GM18519 (cell line): Measurements from ENCODE around the gene IL37.

Experiments
- ATAC-seq: cut with Tn5 transposase; IDR thresholded peaks from one replicate; pipeline ENCODE4 v1.9.1; 2021; ENCODE audit warnings: mild to moderate bottlenecking, moderate library complexity; ENCODE audit not compliant: unreplicated experiment, low FRiP score

The IL37 gene, protein sequence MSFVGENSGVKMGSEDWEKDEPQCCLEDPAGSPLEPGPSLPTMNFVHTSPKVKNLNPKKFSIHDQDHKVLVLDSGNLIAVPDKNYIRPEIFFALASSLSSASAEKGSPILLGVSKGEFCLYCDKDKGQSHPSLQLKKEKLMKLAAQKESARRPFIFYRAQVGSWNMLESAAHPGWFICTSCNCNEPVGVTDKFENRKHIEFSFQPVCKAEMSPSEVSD

DNA sequence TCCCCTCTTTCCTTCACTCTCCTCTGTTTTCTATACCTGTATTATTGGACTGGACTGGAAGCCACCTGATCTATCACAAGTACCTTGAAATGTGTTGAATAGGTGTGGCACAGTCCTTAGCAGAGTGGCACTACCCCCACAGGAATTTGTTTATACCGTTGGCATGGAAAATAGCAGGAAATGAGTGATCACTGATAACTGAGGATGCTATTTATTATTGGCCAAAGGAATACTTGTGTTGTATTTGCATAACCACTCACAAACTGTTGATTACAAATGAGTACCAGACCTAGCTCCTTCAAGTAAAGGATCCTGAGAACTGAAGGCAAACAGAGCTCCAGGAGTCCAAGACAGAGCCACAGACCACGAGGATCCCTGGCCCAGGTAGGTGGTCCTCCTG, at the start of gene IL37:
Gene IL37 (plus strand): TSS at position 301 of the 400 bp plus-strand sequence. CDS start 1,848 bp downstream, outside the sequence.
- ATAC-seq = no peak

DNA sequence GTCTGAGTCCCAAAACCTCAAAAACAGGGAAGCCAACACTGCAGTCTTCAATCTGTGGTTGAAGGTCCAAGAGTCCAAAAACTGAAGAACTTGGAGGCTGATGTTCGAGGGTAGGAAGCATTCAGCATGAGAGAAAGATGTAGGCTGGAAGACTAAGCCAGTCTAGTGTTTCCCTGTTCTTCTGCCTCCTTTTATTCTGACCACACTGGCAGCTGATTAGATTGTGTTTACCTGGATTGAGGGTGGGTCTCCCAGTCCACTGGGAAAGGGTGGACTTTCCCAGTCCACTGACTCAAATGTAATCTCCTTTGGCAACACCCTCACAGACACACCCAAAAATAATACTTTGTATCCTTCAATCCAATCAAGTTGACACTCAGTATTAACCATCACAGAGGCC, 46.9 kb upstream of the IL37 start:
- no peak for ATAC-seq

DNA sequence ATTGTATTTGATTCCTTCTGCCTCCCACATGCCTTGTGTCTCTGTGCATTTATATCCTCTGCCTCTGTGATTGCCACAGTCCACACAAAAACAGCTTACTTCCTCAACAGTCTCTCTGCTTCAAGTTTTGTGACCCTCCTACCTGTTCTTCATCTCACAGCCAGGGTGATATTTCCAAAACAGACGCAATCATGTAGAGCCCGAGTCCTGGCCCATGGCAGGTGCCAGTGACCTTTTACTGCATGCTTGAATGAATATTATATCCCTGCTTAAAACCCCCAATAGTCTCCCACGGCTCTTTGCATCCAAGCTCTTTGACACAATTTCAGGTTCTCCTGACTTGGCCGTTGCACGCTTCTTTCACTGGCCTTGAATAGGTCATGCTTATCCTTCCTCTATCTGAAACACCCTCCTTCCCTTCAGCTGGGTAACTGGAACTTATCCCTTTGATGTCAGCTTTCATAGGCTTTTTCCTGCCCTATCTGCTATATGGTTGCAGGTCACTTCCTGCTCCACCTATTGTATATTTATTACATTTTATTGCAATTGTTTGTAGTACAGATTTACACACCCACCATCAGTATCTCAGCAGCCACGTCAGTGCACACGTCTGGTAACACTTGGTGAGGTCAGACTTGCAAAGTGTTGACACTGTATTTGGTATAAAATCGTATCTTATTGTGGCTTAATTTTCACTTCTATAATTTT, 44.7 kb upstream of the IL37 start:
- ATAC-seq = no peak

DNA sequence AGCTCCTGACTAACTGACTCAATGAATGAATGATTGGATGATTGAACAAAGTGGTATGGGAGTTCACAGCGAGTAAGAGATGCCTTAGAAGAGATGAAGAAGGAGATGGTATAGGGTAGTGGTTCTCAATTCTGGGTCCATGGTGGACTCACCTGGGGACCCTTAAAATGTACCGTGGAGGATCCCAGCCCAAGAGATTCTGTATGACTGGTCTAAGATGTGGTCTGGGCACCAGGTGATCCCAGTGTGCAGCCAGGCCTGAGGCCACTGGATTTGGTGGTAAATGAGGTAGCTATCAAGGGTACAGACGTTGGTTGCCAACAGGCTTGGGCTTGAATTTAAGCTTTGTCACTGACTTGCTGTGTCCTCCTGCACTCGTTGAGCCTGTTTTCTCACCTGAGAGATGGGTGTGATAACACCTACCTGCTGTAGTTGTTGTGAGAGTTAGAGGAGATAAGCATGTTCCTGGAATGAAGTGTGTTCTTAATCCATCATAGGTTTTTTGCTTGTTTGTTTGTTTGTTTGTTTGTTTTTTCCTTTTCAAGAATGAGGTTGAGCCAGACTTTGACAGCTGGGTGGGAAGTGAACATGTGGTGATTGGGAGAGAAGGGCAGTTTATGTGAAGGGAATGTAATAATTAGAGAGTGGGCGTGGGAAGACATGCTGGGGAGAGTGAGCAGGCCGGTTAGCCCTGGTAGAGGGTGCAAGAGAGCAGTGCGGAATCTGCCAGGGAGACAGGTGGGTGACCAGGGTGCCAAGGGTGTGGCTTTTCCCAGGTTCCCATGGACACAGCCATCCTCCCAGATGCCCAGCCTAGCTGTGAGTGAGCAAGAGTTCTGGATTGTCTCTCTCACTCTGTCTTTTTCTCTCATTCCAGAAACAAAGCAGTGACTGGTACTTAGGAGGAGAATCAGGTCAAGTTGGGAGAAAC, 43.0 kb upstream of the IL37 start:
- ATAC-seq = no peak

DNA sequence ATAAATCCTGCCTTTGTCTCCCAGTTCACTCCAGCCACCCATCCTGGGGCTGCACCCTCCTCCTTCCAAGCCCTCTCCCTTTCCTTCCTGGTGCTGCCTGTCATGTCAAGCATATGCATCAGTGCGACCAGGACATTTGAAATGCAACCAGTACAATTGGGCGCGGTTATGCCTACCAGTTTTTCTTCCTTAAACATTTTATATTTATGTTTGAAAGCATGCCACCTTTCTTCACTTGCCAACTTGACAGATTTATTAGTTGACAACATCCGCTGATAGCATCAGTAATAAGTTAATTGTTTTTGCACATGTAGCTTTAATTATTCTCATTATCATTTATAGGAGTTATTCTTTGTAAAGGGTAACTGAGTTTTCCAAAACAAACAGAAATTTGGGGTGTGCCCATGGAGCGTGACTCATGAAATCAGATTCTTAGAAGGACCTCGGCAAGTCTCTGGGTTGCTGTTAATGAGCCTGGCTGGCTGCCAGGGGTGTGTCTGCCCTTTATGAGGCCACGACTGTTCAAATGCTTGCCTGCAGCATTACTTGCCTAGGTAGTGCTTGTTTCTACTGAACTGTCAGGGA, 41.6 kb upstream of the IL37 start:
- ATAC-seq = no peak

DNA sequence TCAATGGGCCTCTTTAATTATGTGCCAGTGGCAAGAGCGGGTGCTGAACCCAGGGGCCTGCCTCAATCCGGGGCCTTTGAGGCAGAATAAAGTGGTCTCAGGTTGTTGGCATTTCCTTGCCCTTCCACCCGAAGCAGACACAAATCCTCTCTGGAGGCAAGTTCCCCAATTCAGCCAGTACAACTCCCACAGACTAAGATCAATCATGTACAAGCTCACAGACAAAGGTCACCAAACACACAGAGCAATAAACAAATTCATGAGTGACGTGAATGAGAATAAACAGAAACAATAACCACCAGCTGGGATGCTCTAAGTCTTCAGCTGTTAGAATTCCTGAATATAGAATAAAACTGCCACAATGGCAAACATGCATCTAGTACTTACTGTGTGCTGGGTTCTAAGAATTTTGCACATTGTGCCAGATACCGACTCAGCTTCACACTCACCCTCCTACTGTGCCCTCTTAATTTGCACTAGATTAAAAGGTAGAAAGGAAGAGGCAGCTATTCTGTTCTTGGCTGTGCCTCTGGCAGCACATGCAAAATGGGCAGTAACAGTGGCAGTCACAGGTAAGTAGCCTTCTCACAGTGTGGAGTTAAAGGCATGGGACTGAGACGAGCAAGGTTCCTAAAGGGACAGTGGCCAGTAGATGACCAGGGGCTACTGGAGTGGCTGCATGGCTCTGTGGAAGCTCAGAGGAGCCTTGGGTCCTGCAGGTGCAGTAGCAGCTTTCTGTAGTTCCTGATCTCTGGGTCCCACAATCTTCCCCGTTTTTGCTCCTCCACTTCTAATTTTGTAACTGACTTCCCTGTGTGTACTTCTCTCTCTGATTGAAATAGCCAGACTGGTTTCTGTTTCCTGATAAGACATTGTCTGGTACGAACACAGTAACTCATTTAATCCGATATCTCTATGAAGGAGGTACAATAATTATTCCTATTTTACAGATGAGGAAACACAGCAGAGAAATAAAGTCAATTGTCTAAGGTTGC, 39.8 kb upstream of the IL37 start:
- ATAC-seq = no peak

DNA sequence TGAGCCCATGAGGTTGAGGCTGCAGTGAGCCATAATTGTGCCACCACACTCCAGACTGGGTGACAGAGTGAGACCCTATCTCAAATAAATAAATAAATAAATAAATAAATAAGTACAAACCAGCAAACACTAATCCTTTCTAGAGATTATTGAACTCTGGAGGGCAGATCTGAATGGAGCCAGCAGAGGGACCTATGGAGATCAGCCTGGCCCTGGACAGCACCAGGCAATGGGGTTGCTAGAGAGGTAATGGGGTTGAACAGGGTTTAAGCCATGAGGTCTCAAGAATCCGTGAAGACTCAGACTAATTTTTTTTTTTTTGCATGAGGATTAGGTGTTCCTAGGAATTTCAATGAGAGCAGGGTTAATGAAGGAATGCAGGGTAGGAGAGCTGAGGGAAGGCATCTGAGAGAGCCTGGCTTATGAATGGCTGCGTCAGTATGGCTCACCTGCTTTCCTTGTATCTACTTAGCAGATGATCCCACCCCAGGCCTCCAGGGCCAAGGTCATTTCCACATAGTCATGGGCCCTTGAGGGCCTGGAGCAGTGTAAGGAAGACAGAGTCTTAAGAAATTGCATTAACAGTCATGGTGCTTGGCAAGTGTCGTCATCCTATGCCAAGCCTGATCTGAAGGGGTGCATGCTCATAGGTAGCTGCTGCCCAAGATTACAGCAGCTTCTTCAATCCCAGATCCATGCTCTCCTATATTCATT, 34.6 kb upstream of the IL37 start:
- ATAC-seq = no peak

DNA sequence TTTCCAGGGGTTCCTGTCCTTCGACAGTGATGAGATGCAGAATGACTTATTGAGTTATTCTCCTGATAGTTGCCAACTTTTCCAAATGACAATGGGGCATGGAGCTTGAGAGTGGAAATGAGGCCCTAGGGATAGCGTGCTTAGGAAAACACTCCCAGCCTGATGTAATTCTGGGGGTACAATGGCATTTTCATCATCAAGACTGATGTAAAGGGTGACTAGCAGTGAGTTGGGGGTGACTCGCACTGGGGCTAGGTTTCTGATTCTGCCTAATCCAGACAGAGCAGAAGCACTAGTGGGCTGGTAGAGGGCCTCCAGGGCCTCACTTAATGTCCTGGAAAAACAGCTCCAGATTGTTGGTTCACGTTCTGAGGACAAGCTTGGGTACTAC, 34.0 kb upstream of the IL37 start:
- no peak for ATAC-seq

DNA sequence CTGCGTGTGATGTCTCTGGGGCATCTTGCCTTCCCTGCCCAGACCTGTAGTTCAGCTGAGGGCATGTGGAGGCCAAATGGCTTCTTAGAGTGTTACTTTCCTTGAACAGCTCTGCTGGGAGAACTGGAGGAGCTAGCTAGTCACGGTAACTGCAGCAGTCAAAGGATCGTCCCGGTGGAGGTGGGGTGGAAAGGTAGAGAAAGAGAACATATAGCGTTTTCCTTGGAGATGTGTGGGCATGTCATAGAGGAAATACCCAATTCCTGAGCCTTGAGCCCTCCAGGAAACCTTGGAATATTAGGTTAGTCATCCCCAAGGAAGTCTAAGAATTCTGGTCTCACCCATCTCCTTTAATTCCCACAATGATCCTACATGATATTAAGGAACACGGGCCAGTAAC, 33.5 kb upstream of the IL37 start:
- no peak for ATAC-seq

DNA sequence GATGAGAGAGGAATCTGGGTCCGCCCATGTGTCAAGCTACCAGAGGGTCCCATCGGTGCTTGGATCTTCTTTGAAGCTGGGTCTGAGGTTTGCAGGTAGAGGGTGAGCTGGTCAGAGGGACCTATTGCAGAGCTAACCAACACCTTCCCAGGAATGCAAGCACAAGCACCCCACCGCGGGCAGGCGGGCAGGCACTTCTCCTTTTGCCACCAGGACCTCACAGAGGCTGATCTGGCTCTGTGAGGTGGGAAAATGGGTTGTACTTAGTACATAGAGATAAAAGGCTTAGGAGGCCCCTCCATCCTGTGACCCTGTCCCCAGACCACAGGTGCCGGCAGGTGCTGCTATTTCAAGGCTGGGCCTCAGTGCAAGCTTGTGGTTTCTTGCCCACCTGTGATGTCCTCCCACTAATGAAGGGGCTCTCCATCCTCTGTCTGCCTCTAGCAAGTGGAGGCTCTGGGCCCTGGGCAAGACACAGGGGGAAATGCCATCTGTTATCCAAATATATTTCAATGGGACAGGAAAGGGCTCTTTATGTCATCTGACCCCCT, 31.4 kb upstream of the IL37 start:
- no peak for ATAC-seq

DNA sequence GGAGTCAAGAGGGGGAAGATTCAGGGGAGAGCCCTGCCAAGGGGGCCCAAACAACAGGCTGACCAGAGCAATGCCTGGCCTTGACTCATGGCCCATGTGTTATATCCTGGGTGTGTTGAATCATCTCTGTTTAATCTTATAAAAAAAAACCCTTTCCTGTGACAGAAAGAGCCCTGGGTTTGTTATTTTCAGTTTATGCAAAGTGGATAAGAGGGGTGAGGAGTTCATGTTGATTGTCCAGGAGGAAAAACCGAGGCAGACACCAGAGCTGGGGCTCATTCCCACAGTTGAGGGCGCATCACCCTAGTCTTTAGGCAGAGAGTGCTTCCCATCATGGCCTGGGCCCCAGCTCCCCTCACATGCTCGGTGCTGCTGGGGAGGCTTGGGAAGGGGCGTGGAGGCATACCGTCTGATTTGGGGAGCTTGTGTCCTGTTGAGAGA, 30.9 kb upstream of the IL37 start:
- ATAC-seq = no peak

DNA sequence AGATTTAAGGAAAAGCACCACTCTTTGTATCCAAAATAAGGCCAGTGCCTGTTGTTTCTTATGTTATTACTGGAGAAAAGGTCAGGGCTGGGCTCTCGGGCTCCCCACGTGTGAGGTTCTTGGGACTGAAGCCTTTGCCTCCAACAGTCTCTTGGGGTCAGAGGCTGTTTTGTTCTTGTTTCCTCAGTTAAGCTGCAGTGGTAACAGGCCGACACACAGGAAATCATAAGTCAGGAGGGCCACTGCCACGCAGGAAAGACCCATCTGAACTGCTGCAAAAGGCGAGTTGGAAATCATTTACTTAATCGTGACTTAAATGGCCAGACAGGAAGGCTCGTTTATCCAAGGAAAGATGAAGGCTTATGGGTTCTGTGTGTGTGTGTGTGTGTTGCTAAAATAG, 30.3 kb upstream of the IL37 start:
- no peak for ATAC-seq

DNA sequence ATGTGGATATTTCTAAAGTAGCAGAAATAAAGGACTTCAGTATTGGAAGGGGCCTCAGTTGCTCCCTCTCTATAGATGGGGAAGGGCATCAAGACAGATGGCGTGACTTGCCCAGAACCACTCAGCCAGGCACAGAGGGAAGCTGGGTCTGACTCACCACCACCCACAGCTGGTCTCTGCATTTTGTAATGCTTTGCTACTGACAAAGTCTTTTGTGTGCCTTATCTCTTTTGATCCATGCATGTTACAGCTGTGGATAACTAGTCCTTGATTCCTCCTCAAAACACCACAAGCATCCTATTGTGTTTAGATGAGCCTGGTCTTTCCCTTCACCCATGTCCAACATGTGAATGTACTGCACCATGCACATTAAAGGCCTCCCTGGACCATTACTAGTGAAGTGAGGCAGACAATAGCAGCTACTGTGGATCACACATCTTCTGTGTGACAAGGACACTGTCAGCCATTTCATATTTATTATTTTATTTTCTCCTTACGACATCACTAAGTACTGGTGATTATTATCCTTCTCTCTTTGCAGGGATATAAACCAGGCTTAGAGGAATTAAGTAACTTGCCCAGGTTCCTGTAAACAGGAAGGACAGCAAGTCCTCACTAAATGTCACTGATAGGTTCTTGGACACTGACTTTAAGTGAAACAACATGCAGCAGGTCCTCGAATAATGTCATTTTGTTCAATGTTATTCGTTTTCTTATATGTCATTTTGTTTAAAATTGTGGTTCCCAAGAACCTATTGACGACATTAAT, 29.6 kb upstream of the IL37 start:
- ATAC-seq = no peak

DNA sequence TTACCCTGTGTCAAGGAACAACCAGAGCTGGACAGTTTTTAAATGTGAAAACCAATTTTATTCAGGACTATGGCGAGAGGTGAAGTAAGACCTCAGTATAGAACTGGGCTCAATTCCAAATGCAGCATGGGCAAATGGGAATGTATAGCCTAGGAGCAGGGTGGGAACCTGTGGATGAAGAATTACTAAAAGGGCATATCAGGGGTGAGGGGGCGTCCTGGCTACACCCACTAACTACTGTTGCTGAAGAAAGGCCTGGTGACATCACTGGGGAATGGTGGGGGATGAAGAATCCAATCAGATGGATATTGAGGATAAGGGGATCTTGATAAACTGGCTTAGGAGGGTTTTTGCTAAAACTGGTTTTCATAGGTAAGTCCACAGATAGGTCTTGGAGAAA, 27.3 kb upstream of the IL37 start:
- ATAC-seq = no peak

DNA sequence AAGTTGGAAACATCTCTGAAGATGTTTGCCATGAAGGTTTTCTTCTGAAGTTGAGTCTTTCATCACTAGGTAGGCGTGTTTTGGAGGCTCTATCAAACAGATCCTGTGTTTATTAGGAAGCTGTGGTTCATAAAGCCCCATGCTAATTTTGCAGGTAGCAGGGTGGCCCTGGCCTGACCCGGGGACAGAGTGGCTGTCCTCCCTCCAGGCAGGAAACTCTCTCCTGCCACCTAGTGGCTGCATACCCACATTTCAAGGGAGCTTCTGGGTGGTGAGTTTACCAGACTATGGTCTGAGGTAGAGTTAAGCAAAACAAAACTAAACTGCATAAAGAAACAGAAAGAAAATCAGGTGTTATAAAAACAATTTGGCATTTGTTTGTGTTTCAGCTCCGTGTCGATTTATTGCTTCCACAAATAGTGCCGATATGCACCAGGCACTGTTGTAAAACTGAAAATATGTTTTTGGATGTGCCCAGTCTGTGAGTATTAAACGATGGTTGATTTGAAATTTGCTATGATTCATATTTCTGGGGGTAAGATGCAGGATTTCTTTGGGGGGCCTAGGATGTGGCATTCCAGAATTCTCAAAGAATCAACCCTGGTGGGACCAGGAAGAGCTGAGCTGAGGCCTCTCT, 26.0 kb upstream of the IL37 start:
- ATAC-seq = no peak

DNA sequence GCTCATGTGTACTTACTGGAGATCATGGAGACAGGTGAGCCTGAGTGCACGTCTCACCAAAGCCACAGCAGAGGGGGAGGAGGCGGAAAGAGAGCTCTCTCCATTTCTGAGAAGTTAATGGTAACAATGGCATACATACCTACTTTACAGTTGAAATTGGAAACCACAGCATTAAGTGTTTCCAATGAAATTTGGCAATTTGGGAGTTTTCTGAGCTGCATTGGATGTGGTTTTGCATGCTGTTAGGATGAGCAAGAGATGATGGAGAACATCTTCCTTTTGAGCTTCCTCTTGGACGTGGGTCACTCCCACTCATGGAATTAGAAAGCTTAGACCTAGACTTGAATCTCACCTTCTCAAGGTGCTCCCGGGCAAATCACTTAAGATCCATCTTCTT, 25.5 kb upstream of the IL37 start:
- ATAC-seq = no peak

DNA sequence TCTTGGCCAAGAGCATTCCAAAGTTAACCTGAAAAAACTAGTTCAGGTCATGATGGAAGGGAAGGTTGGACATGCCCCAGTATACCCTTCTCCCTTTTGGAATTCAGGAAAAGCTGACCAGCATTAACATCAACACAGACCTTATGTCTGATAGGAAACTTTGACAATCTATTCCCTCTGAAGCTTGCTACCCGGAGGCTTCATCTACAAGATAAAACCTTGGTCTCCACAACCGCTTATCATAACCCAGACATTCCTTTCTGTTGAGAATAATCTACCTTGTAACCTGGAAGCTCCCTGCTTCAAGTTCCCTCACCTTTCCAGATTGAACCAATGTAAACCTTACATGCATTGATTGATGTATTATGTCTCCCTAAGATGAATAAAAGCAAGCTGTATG, 24.7 kb upstream of the IL37 start:
- no peak for ATAC-seq
